Glomerular visceral epithelial cell (primary cell): ENCODE measurements around the gene CEP97.
"Not testable (repeated sequence)": the region's sequence is repeated elsewhere in the genome, so short reads cannot be mapped to it uniquely, and the experiment has no call there.

ENCODE experiments used
- DNase-seq: peaks from one replicate; pipeline ENCODE4 v3.0.0-alpha.2; 2016; ENCODE audit errors: extremely low spot score

Gene CEP97

GRCh38 chr3:101762041-101762646, 37.7 kb downstream of the CEP97 start:
- DNase-seq = no peak

DNA sequence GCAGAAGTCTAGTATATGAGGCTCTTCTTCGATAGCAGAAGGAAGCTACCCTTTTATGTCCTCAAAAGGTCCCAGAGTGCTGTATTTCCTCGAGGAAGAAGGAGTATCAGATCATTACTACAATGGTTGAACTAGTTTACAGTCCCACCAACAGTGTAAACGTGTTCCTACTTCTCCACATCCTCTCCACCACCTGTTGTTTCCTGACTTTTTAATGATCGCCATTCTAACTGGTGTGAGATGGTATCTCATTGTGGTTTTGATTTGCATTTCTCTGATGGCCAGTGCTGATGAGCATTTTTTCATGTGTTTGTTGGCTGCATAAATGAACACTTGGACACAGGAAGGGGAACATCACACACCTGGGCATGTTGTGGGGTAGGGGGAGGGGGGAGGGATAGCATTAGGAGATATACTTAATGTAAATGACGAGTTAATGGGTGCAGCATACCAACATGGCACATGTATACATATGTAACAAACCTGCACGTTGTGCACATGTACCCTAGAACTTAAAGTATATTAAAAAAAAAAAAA, 53.4 kb downstream of the CEP97 start:
- DNase-seq = not testable (repeated sequence)

GRCh38 chr3:101778385-101779046, 54.1 kb downstream of the CEP97 start:
- DNase-seq = no peak

DNA sequence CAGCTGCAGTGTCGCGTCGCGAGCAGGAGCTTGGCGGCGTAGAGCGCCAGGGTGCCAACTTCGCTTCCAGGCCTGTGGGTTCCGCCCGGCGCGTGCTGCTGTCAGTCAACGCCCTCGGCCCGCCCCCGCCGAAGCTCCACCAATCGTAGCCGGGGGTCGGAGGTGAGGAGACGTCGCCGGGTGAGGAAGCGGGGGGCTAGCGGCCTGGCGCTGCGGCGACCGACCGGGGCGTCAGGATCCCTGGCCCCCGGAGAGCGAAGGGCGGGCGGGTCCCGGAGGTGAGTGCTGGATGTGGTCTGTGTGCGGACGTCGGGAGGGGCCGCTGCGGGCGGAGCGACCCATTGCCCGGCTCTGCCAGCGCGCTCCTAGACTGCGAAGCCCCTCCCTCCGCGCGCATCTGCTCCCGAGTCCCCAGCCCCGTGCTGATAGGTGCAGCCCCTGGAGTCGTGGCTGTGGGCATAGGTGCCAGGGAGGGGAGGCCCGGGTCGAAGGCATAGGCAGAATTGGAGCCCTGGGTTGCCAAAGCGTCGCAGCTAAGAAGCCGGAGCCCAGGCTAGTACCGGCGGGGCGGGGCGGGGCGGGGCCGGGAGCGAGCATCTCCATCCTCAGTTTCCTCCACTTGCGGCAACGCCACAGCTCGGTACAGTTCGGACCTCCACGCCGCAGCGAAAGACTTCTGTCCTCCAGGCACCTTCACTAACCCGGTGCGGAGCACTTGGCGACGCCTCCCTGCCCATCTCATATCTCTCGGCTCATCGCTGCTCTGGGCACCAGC, 54.8 kb downstream of the CEP97 start, which contains the start of gene NXPE3:
NXPE3 (plus strand) TSS at position 165 of the 775 bp plus-strand sequence. CDS start 6,386 bp downstream, outside the sequence.
- peak; percentile 81 for DNase-seq

- DNase-seq = no peak
These were observed 55.5 kb downstream of the CEP97 start for GRCh38 chr3:101779822-101780381.

- peak; percentile 53 for DNase-seq
These were observed 56.2 kb downstream of the CEP97 start for GRCh38 chr3:101780661-101781060.

DNA sequence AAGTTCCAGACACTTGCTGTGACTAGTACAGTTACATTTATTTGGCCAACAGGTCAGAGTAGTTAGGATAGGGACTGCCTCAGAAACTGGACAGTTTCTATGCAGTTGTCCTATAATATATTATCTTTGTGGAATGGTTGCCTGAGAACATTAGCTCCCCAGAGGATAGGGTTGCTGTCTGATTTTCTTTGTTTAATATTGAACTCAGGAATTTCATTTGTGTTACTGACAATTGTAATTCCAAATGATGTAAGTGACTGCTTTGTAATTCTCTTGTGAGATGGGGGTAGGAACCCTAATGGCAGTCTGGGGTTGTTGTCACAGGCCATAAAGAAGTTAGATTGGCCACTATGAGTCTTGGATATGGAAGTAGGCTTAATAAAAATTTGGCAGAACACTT, 56.8 kb downstream of the CEP97 start:
- DNase-seq = no peak

- DNase-seq = no peak
These were observed 60.6 kb downstream of the CEP97 start for GRCh38 chr3:101784855-101785613.

DNA sequence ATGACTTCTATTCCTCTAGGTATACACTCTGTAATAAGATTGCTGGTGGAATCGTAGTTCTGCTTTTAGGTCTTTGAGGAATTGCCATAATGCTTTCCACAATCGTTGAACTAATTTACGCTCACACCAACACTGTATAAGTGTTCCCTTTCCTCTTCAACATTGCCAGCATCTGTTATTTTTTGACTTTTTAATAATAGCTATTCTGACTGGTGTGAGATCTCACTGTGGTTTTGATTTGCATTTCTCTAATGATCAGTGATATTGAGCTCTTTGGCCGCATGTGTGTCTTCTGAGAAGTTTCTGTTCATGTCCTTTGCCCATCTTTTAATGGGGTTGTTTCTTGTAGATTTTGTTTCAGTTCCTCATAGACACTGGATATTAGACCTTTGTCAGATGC, 67.4 kb downstream of the CEP97 start:
- DNase-seq = no peak

DNA sequence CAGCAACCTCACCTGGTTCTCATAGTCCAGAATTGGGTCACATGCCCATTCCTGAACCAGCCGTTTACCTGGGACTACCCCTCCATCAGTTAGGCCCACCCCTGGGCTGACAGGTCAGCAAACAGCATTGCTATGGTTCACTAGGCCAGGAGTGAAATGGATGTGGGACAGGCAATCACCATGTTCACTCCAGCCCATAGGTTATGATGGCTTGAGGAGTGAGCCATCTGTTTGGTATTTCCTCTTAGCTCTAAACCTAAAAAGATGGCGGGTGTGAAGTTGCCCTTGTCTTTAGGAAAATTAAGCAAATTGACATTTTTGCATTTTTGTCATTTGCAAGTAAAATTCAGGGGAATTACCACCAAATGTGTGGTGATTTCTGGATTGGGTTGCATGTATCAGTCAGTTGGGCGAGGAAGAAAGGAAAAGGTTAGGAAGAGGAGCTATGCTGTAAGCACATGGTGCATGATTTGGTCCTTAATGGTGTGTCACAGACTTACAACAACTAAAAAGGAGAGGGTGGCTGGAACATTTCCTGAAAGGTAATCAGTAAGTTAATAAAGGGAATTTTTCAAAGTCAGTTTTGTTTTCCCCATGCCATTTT, 71.8 kb downstream of the CEP97 start:
- DNase-seq = peak; percentile 30

GRCh38 chr3:101801174-101801573, 76.8 kb downstream of the CEP97 start:
- DNase-seq = no peak

DNA sequence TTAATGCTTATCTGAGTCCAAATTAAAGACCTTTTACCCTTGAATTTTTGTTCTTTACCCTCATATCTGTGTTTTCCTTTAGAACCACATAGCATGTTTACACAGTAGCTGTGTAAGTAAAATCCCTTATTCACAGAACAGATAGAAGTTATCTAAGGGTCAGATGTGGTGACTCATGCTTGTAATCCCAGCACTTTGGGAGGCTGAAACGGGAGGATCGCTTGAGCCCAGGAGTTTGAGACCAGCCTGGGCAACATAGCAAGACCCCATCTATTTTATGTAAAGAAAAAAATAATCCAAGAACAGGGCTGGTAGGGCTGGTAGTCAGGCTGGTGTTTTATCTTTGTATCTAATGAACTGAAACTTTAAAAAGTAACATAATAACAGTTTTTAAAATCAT, 77.8 kb downstream of the CEP97 start:
- no peak for DNase-seq

DNA sequence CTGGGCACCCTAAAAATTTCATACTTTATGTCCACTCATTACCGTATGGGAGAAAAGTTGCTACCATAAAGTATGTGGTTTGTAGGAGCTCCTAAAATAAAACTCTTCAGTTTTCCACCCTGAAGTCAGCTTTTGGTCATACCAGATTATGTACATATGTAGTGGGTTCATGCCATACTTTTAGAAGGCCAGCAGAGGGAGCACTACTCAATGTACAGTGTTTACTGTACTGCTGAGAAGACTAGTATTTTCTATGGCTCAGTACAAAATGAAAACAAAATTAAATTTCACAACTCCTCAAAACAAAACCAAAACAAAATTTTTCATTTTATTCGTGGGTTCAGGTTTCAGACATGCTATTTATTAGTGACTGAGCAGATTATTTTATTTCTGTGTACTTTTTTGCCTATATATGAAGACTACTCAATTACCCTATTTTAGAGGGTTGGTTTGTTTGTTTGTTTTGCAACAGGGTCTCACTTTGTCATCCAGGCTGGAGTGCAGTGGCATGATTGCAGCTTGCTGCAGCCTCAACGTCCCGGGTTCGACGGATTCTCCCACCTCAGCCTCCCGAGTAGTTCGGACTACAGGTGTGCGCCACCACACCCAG, 78.9 kb downstream of the CEP97 start:
- peak; percentile 60 for DNase-seq

DNA sequence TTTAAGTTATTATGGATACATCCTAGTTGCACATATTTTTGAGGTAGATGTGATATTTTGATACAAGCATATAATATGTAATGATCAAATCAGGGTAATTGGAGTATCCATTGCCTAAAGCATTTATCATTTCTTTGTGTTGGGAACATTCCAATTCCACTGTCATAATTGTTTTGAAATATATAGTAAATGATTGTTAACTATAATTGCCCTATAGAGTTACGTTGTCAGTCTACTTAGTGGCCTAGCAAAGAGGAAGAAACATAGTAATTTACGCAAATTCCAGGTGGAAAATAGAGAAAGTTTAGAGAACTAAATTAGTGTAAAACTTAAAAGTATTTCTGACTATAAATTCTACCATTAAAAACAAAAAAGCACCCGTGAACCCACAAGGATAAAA, 79.5 kb downstream of the CEP97 start:
- DNase-seq = no peak

- DNase-seq = no peak
These were observed 82.1 kb downstream of the CEP97 start for GRCh38 chr3:101806491-101806890.

GRCh38 chr3:101807888-101808287, 83.5 kb downstream of the CEP97 start:
- DNase-seq = no peak

DNA sequence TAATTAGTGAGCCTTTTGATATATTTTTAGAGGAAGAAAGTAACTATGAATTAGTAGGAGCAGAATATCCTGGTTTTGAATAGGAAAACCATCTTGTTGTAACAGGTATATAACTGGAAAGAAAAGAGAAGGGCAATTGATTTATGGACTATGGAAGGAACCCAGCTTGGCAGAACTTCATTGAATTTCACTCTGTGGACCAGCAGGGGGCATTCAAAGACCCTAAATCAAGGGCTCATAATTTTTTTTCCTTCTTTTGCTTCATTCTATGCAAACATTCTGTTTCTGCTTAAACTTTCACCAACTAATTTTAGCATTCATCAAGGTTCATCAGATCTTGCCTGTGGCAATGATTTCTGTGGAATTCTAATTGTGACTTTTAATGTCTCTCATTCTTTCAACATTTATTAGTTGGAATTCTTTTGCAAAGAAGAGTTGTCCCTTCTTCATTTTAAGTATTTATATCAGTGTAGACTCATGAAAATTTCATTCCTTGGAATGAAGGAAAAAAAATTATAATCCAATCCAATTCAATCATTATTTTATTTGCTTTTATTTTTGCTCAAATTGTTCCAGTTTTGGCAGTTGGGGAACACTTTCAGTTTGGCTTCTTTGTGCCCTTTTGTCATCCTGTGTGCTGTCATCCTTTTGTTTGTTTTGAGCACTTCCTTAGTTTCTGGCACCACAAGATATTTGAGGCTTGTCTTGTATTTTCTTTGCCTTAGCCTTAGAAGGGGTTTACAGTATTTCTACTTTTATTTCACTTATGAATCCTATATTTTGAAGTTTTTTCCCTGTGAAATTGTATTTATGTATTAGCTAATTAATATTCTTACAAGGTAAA, 85.0 kb downstream of the CEP97 start:
- peak; percentile 54 for DNase-seq

GRCh38 chr3:101810022-101810418, 85.6 kb downstream of the CEP97 start:
- no peak for DNase-seq

DNA sequence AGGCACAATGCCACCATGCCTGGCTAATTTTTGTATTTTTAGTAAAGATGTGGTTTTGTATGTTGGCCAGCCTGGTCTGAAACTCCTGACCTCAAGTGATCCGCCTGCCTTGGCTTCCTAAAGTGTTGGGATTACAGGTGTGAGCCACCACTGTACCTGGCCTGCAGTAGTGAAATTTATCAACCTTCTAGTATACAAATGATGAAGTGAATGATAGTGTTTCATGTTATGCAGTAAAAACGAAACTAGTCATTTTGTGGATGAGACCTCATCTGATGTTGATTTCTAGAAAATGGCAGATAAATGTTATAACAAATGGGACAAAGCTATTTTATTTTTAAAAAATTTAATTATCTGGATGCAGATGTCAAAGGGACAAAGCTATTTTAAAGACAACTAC, 87.5 kb downstream of the CEP97 start:
- DNase-seq = no peak

- no peak for DNase-seq
These were observed 88.5 kb downstream of the CEP97 start for GRCh38 chr3:101812895-101813294.
